IMR-90 (cell line): Measurements from ENCODE around the gene IRF2BP2.

Experiments used
- BHLHE40 ChIP-seq: fragments of 150-350 bp; IDR thresholded peaks from 2 replicates; pipeline ENCODE4 v1.6.1; 2016; ENCODE audit warnings: mild to moderate bottlenecking, low read depth, low read length
- CEBPB ChIP-seq: IDR thresholded peaks from 2 replicates; pipeline ENCODE4 v1.6.1; 2012; ENCODE audit warnings: low read depth, low read length, improper control_type of control experiment
- CHD1 ChIP-seq: IDR thresholded peaks from 2 replicates; pipeline ENCODE4 v1.6.1; 2012; ENCODE audit warnings: low read depth, low read length, improper control_type of control experiment
- CTCF ChIP-seq: conservative IDR thresholded peaks from 2 replicates; pipeline ENCODE4 v1.5.1; 2012; ENCODE audit warnings: mild to moderate bottlenecking, low read depth, low read length, improper control_type of control experiment
- ELK1 ChIP-seq: fragments of 150-350 bp; IDR thresholded peaks from 2 replicates; pipeline ENCODE4 v1.6.1; 2016; ENCODE audit warnings: low read depth, mild to moderate bottlenecking, low read length, moderate library complexity, borderline replicate concordance
- FOS ChIP-seq: fragments of 150-350 bp; IDR thresholded peaks from 2 replicates; pipeline ENCODE4 v1.6.1; 2016; ENCODE audit warnings: low read depth, low read length
- MAFK ChIP-seq: IDR thresholded peaks from 2 replicates; pipeline ENCODE4 v1.6.1; 2012; ENCODE audit warnings: low read depth, low read length, improper control_type of control experiment
- MXI1 ChIP-seq: IDR thresholded peaks from 2 replicates; pipeline ENCODE4 v1.6.1; 2012; ENCODE audit warnings: low read depth, mild to moderate bottlenecking, low read length, moderate library complexity, borderline replicate concordance
- POLR2A ChIP-seq: IDR thresholded peaks from 2 replicates; pipeline ENCODE4 v1.6.1; 2012; ENCODE audit warnings: mild to moderate bottlenecking, low read depth, low read length
- RAD21 ChIP-seq: IDR thresholded peaks from 2 replicates; pipeline ENCODE4 v1.6.1; 2012; ENCODE audit warnings: low read length, improper control_type of control experiment
- RCOR1 ChIP-seq: IDR thresholded peaks from 2 replicates; pipeline ENCODE4 v1.6.1; 2012; ENCODE audit warnings: mild to moderate bottlenecking, low read length, improper control_type of control experiment; ENCODE audit not compliant: insufficient replicate concordance
- RFX5 ChIP-seq: IDR thresholded peaks from 2 replicates; pipeline ENCODE4 v1.8.0; 2012; ENCODE audit warnings: low read depth, mild to moderate bottlenecking, low read length, moderate library complexity
- USF2 ChIP-seq: fragments of 150-350 bp; IDR thresholded peaks from 2 replicates; pipeline ENCODE4 v1.6.1; 2017; ENCODE audit warnings: mild to moderate bottlenecking, antibody characterized with exemption, low read length, low read depth

GRCh38 chr1:234554698-234555311 lies 55.2 kb downstream of the IRF2BP2 start:
- TF ChIP-seq CTCF (no peak), CHD1 (no peak), ELK1 (no peak), RCOR1 (no peak), POLR2A (no peak), MXI1 (no peak), BHLHE40 (no peak), CEBPB (no peak), MAFK (no peak), FOS (no peak), RFX5 (no peak), RAD21 (no peak), USF2 (no peak)
